Activated CD8-positive, alpha-beta memory T cell treated with anti-CD3 and anti-CD28 coated beads, Interleukin-2, amount 50 U/mL, for 24 hours (primary cell): ENCODE measurements around the gene TRIM44.
"Not testable (repeated sequence)": the region's sequence is repeated elsewhere in the genome, so short reads cannot be mapped to it uniquely, and the experiment has no call there.

Experiments
- DNase-seq: peaks from one replicate; pipeline ENCODE4 v3.0.0-alpha.2; 2020; ENCODE audit errors: extremely low read depth

The TRIM44 gene

GRCh38 chr11:35855671-35856070 is 193.1 kb downstream of the TRIM44 start:
- DNase-seq, result no peak

GRCh38 chr11:35856259-35856658 is 193.7 kb downstream of the TRIM44 start:
- DNase-seq, result no peak

- DNase-seq, result no peak
Observed at GRCh38 chr11:35856756-35857155, 194.2 kb downstream of the TRIM44 start.

- no peak for DNase-seq
Observed at GRCh38 chr11:35857922-35858321, 195.3 kb downstream of the TRIM44 start.

- DNase-seq, result no peak
Observed at GRCh38 chr11:35859301-35859700, 196.7 kb downstream of the TRIM44 start.

- not testable (repeated sequence) for DNase-seq
Observed at GRCh38 chr11:35860194-35860593, 197.6 kb downstream of the TRIM44 start.

- DNase-seq, result no peak
Observed at GRCh38 chr11:35861191-35861590, 198.6 kb downstream of the TRIM44 start.

GRCh38 chr11:35862666-35863065 is 200.1 kb downstream of the TRIM44 start:
- DNase-seq, result no peak

GRCh38 chr11:35864131-35864530 is 201.6 kb downstream of the TRIM44 start:
- DNase-seq, result no peak

- no peak for DNase-seq
Observed at GRCh38 chr11:35866601-35867000, 204.0 kb downstream of the TRIM44 start.
